Caki2 (cell line): ENCODE results near the gene RUNX2. TPM values are rescaled to one million over a fixed set of nuclear protein-coding genes. Genes with fewer than 3 reads are reported as not detected.

Source experiments
- DNase-seq: peaks from one replicate; pipeline ENCODE4 v3.0.0-alpha.2; 2015; ENCODE audit warnings: low read depth
- in situ Hi-C: cut with HindIII; loops from 2 replicates; pipeline ENCODE4 v1.10.0; 2016; ENCODE audit warnings: low sequenced_read_pairs, low pct_unique_long_range_greater_than_20kb, mixed read lengths
- total RNA-seq: library from RNA; depleted of rRNA; stranded (reverse); fragments of >200 nt; shearing (Covaris generic); gene quantifications from 2 replicates; pipeline ENCODE4 v1.2.3, GENCODE V29; 2014; ENCODE audit warnings: low replicate concordance

The RUNX2 gene
- total RNA-seq, 1 experiment from 2014 or later, result 2.7 TPM

GRCh38 chr6:45514454-45515230 is 186.5 kb downstream of the RUNX2 start:
- peak; percentile 7 for DNase-seq
- in situ Hi-C loops, result no loop called here

GRCh38 chr6:45518013-45518720 is 190.0 kb downstream of the RUNX2 start:
- in situ Hi-C loops, result no loop called here
- DNase-seq, result no peak

GRCh38 chr6:45521226-45521625 is 193.1 kb downstream of the RUNX2 start:
- in situ Hi-C loops, result no loop called here

GRCh38 chr6:45522486-45522885 is 194.4 kb downstream of the RUNX2 start:
- DNase-seq, result no peak
- in situ Hi-C loops, result no loop called here

More at GRCh38 chr6:45521226-45521625, 193.1 kb downstream of the RUNX2 start:
- no peak for DNase-seq

GRCh38 chr6:45527210-45527609 is 199.1 kb downstream of the RUNX2 start:
- in situ Hi-C loops, result no loop called here
- DNase-seq, result no peak

- DNase-seq, result no peak
- in situ Hi-C loops, result no loop called here
These were observed 204.0 kb downstream of the RUNX2 start for GRCh38 chr6:45531999-45532595.

- DNase-seq, result no peak
- in situ Hi-C loops, result no loop called here
These were observed 204.6 kb downstream of the RUNX2 start for GRCh38 chr6:45532721-45533210.

- in situ Hi-C loops, result no loop called here
- no peak for DNase-seq
These were observed 205.3 kb downstream of the RUNX2 start for GRCh38 chr6:45533386-45533785.

GRCh38 chr6:45535933-45536332 is 207.8 kb downstream of the RUNX2 start:
- no peak for DNase-seq
- in situ Hi-C loops, result no loop called here

- DNase-seq, result no peak
- in situ Hi-C loops, result no loop called here
These were observed 209.4 kb downstream of the RUNX2 start for GRCh38 chr6:45537539-45537938.

GRCh38 chr6:45538641-45539547 is 210.8 kb downstream of the RUNX2 start:
- in situ Hi-C loops, result no loop called here
- no peak for DNase-seq

- in situ Hi-C loops, result no loop called here
- no peak for DNase-seq
These were observed 212.3 kb downstream of the RUNX2 start for GRCh38 chr6:45540375-45540920.

GRCh38 chr6:45541934-45542333 is 213.8 kb downstream of the RUNX2 start:
- DNase-seq, result no peak
- in situ Hi-C loops, result no loop called here

GRCh38 chr6:45543298-45544235 is 215.4 kb downstream of the RUNX2 start:
- no peak for DNase-seq
- in situ Hi-C loops, result no loop called here

- DNase-seq, result no peak
- in situ Hi-C loops, result no loop called here
These were observed 217.3 kb downstream of the RUNX2 start for GRCh38 chr6:45545416-45545815.

- in situ Hi-C loops, result no loop called here
These were observed 220.8 kb downstream of the RUNX2 start for GRCh38 chr6:45548657-45549515.

More at GRCh38 chr6:45548657-45549515, 220.8 kb downstream of the RUNX2 start:
- DNase-seq, result no peak
